ENCODE data around the gene IGFBP7. TPM values are rescaled to one million over a fixed set of nuclear protein-coding genes. Genes with fewer than 3 reads are reported as not detected.
A peak's percentile ranks its signal among the peaks of the same experiment; 100 is the strongest.

IGFBP7 gene
- polyA plus RNA-seq, 2 of the 4 experiments (the other 2 are of a cell fraction): 133 to 227 TPM

DNA sequence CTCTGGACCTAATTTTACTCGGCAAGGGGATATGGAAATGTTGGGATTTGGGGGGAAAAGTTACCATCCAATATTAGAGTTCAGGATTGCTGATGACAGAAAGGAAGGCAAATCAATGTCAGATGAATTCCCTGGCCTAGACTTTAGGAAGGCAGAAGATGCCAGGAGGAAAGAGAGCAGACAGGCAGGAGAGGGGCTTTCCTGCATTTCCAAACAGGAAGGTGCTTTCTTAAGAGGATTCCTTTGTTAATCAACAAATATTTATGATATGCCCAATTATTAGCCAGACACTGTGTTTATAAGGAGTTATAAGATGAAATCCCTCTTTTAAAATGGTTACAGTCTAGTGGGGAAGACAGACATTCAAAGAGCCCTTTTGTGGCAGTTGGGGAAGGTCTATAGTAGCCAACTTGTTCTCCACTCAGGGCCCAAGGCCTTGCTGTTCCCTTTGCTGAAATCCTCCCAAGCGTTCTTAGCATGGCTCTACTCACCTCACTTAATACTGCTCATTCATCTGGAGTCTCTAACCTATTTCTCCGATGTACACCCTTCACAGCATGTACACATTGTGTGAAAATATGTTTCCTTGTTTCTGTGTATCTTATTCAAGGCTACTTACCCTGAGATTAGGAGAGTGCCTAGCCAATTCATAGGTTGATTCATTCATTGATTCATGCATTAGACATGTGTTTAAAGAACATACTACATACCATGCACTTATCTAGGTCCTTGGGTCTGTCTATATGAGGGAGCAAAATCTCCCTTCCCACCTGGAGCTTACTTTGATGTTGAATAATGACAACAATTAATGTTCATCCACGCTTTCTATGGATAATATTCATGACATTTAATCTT lies 5.3 kb downstream of the IGFBP7 start (continued):
- no peak for TF ChIP-seq POLR2AphosphoS2 (conservative IDR thresholded peaks at IDR 0.05; ENCODE audit: low read length)
- TF ChIP-seq, protein P1, sequence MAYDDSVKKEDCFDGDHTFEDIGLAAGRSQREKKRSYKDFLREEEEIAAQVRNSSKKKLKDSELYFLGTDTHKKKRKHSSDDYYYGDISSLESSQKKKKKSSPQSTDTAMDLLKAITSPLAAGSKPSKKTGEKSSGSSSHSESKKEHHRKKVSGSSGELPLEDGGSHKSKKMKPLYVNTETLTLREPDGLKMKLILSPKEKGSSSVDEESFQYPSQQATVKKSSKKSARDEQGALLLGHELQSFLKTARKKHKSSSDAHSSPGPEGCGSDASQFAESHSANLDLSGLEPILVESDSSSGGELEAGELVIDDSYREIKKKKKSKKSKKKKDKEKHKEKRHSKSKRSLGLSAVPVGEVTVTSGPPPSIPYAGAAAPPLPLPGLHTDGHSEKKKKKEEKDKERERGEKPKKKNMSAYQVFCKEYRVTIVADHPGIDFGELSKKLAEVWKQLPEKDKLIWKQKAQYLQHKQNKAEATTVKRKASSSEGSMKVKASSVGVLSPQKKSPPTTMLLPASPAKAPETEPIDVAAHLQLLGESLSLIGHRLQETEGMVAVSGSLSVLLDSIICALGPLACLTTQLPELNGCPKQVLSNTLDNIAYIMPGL (CRISPR knock-in tag; IDR thresholded peaks at IDR 0.05; ENCODE audit: borderline replicate concordance): no peak
- TF ChIP-seq KDM5A (IDR thresholded peaks at IDR 0.05): no peak
- no peak for TF ChIP-seq MAZ (IDR thresholded peaks at IDR 0.05; ENCODE audit: borderline replicate concordance, low read depth, low read length)

DNA sequence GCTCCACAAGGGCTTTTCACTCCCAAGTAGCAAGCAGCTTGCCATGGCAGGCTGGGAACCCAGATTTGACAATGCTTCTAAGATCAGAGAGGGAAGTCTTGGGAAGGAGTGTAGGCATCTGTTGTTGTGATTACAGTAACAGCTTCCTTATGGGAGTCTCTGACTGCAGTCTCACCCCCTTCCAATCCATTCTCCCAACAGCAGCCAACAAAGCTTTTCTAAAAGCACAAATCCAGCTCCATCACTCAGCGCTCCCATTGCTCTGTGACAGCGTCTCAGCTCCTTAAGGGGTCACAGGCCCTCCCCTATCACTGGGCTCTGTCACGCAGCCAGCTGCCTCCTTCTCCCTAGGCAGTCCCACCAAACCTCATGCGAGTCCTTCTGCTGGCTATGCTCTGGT lies 7.1 kb downstream of the IGFBP7 start:
- 0 out of 3 replicates have a peak, but pooled peaks cover 4% of the 10 kb centered on the region for H3K9me3 ChIP-seq
- ATAC-seq (peak in 1 of 2 experiments; percentile 5; a peak in 1 of 6 replicates), FAIRE-seq (no peak), DNase-seq (ENCODE audit: low read depth in 1 of 2, low spot score in 1 of 2) (no peak)
- peaks cover 75% of the 10 kb centered on the region for H3K4me1 ChIP-seq
- H3K27ac ChIP-seq: peak overlapping the region; percentile 74 to 88
- TF ChIP-seq JUNB (IDR thresholded peaks at IDR 0.05): no peak
- TF ChIP-seq CBX2 (IDR thresholded peaks at IDR 0.05; ENCODE audit: borderline replicate concordance, low read depth): no peak
- no peak for TF ChIP-seq KDM1A (IDR thresholded peaks at IDR 0.05; ENCODE audit: low read depth)
- TF ChIP-seq, protein P2, sequence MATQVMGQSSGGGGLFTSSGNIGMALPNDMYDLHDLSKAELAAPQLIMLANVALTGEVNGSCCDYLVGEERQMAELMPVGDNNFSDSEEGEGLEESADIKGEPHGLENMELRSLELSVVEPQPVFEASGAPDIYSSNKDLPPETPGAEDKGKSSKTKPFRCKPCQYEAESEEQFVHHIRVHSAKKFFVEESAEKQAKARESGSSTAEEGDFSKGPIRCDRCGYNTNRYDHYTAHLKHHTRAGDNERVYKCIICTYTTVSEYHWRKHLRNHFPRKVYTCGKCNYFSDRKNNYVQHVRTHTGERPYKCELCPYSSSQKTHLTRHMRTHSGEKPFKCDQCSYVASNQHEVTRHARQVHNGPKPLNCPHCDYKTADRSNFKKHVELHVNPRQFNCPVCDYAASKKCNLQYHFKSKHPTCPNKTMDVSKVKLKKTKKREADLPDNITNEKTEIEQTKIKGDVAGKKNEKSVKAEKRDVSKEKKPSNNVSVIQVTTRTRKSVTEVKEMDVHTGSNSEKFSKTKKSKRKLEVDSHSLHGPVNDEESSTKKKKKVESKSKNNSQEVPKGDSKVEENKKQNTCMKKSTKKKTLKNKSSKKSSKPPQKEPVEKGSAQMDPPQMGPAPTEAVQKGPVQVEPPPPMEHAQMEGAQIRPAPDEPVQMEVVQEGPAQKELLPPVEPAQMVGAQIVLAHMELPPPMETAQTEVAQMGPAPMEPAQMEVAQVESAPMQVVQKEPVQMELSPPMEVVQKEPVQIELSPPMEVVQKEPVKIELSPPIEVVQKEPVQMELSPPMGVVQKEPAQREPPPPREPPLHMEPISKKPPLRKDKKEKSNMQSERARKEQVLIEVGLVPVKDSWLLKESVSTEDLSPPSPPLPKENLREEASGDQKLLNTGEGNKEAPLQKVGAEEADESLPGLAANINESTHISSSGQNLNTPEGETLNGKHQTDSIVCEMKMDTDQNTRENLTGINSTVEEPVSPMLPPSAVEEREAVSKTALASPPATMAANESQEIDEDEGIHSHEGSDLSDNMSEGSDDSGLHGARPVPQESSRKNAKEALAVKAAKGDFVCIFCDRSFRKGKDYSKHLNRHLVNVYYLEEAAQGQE (IDR thresholded peaks at IDR 0.05): no peak
- TF ChIP-seq HEYL (CRISPR knock-in tag; IDR thresholded peaks at IDR 0.05): no peak
- TF ChIP-seq MYC (IDR thresholded peaks at IDR 0.05; ENCODE audit: borderline replicate concordance, low read length): no peak
- TF ChIP-seq BHLHE40 (IDR thresholded peaks at IDR 0.05; ENCODE audit: low read depth, low read length): no peak
- TF ChIP-seq CEBPB (IDR thresholded peaks at IDR 0.05): no peak
- no peak for TF ChIP-seq EP300 (IDR thresholded peaks at IDR 0.05)
- TF ChIP-seq ESRRA (IDR thresholded peaks at IDR 0.05; ENCODE audit: borderline replicate concordance, low read length): no peak
- ChIA-PET CTCF (interaction anchor here (1.6 to 2.0 kb wide), 2 partner anchors 38 to 61 kb away, joined by 6 read pairs; no protein-coding TSS in a partner anchor), POLR2A (interaction anchor here (1.2 kb wide), 1 partner anchor 24 kb away, joined by 3 read pairs; no protein-coding TSS in a partner anchor)
- H3K4me3 ChIP-seq: no peak overlapping the region
- H3K4me2 ChIP-seq: peak overlapping the region; percentile 77
- WGBS (ENCODE audit: missing lambda C conversion rate): 79% methylated on average over 4 of the region's 4 CpGs

DNA sequence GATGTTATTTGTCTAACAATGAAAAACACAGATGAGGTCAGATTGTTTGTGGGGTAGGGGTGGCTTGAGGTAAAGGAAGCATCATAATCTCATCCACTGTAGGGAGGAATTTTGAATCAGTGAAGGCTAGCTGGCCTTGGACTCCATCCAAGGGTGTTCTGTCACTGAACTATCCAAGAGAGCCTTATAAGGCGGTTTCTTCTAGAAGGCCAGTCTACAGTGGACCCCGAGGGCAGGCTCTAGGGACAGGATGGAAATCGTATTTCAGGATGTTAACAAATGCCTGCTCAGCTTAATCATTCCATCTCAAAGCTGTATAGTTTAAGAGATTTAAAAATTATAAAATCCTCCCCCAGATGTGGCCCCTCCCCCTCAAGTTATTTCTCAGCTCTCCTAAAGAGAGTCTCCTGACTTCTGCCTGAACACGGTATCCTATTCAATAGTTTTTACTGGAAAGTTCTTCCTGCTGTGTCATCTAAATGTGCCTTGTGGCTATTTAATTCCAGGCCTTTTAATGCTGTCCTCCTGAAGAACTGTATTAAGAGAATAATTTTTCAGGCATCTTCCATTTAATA lies 8.0 kb downstream of the IGFBP7 start:
- 10% methylated on average over 4 of the region's 4 CpGs for WGBS (ENCODE audit: missing lambda C conversion rate)
- Histone ChIP-seq H3K27ac (peak overlapping the region; percentile 74 to 88), H3K4me1 (peaks cover 84% of the 10 kb centered on the region), H3K4me2 (peak overlapping the region; percentile 77), H3K4me3 (no peak overlapping the region), H3K9me3 (no peaks in the 10 kb centered on the region)
- TF ChIP-seq HDAC2 (IDR thresholded peaks at IDR 0.05) (no peak), MAFK (IDR thresholded peaks at IDR 0.05; ENCODE audit: partially characterized antibody) (peak; percentile 82), JUNB (IDR thresholded peaks at IDR 0.05) (no peak)
- no peak for FAIRE-seq
- DNase-seq (ENCODE audit: low read depth in 1 of 2, low spot score in 1 of 2): peak in 1 of 2 experiments; percentile 81
- peak; percentile 66 to 80 for ATAC-seq
- ChIA-PET CTCF (interaction anchor here (1.2 to 2.0 kb wide), 2 partner anchors 37 to 64 kb away, joined by 3 to 6 read pairs; no protein-coding TSS in a partner anchor), POLR2A (interaction anchor here (1.2 kb wide), 1 partner anchor 24 kb away, joined by 3 read pairs; no protein-coding TSS in a partner anchor)
